Effector memory CD4-positive, alpha-beta T cell (primary cell): ENCODE data around the gene TRAF6.

ENCODE experiments used
- DNase-seq, 3 donors: peaks; one replicate each; pipeline ENCODE4 v3.0.0-alpha.2; 2020
- H3K27ac ChIP-seq: 2 replicates; pipeline ENCODE4 v1.7.0; 2013; ENCODE audit warnings: mild to moderate bottlenecking, low read length, moderate library complexity; ENCODE audit not compliant: insufficient read depth, poor library complexity, severe bottlenecking
- H3K27me3 ChIP-seq: replicated peaks from 2 replicates; pipeline ENCODE4 v1.7.0; 2013; ENCODE audit warnings: mild to moderate bottlenecking, low read length; ENCODE audit not compliant: insufficient read depth, control insufficient read depth, poor library complexity, severe bottlenecking
- H3K36me3 ChIP-seq: 2 replicates; pipeline ENCODE4 v1.7.0; 2013; ENCODE audit warnings: mild to moderate bottlenecking, low read length, moderate library complexity; ENCODE audit not compliant: control insufficient read depth, insufficient read depth
- H3K4me1 ChIP-seq: 2 replicates; pipeline ENCODE4 v1.7.0; 2013; ENCODE audit warnings: low read length, mild to moderate bottlenecking; ENCODE audit not compliant: control insufficient read depth, insufficient read depth, poor library complexity, severe bottlenecking
- H3K4me3 ChIP-seq: 2 replicates; pipeline ENCODE4 v1.7.0; 2013; ENCODE audit warnings: low read length, low read depth, mild to moderate bottlenecking; ENCODE audit not compliant: insufficient read depth, poor library complexity, severe bottlenecking
- H3K9me3 ChIP-seq: 2 replicates; pipeline ENCODE4 v1.7.0; 2013; ENCODE audit warnings: mild to moderate bottlenecking, low read length, moderate library complexity; ENCODE audit not compliant: control insufficient read depth

The TRAF6 gene

DNA sequence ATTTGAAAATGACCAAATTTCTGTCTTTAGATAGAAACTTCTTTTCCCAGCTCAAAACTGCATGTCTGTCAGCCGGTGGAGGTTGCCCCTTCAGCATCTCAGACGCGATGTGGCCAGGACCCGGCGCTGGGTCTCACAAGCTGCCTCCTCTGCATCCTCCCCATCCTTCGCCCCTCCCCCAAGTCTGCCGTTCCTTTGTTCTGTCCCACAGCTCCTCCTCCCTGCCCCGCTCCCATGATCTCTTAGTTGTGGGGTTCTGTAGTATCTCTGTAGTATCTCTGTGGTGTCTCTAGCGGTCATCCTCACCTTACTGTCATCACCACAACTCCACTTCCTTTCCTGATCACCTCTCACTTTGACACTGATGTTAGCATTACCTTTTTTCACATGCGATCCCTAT lies 49.9 kb downstream of the TRAF6 start:
- H3K27ac ChIP-seq: no peak overlapping the region
- no peaks in the 10 kb centered on the region for H3K9me3 ChIP-seq
- H3K27me3 ChIP-seq: no peaks in the 10 kb centered on the region
- no peak overlapping the region for H3K4me3 ChIP-seq
- H3K4me1 ChIP-seq: no peaks in the 10 kb centered on the region
- H3K36me3 ChIP-seq: peaks cover 4% of the 10 kb centered on the region
- no peak for DNase-seq

- no peaks in the 10 kb centered on the region for H3K4me1 ChIP-seq
- no peak for DNase-seq
- no peaks in the 10 kb centered on the region for H3K9me3 ChIP-seq
- no peaks in the 10 kb centered on the region for H3K27me3 ChIP-seq
- H3K27ac ChIP-seq: no peak overlapping the region
- no peak overlapping the region for H3K4me3 ChIP-seq
- peaks cover 4% of the 10 kb centered on the region for H3K36me3 ChIP-seq
Measured at GRCh38 chr11:36459046-36459445, 51.0 kb downstream of the TRAF6 start.

GRCh38 chr11:36458129-36458915 lies 51.8 kb downstream of the TRAF6 start:
- H3K27ac ChIP-seq: no peak overlapping the region
- no peak overlapping the region for H3K4me3 ChIP-seq
- no peaks in the 10 kb centered on the region for H3K9me3 ChIP-seq
- DNase-seq: no peak
- peaks cover 4% of the 10 kb centered on the region for H3K36me3 ChIP-seq
- no peaks in the 10 kb centered on the region for H3K27me3 ChIP-seq
- peaks cover 4% of the 10 kb centered on the region for H3K4me1 ChIP-seq

DNA sequence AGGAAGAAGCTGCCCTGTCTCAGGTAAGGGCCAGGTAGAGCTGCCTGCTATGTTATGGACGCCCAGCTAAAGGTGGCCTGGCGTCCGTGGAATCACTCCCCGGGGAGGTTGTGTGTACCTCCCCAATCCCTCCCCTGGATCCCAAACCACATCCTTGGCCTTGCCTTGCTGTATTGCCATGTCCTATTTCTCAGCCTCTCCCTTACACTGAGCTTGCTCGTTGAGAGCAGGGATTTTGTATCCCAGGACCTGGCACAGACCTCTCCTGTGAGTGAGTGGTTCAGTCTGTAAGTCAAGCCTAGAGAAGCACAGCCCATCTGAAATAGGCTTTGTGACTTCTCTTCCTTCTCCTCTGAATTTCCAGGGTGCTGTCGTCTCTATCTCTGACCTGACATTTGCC lies 53.9 kb downstream of the TRAF6 start:
- peaks cover 24% of the 10 kb centered on the region for H3K4me1 ChIP-seq
- H3K27ac ChIP-seq: no peak overlapping the region
- H3K27me3 ChIP-seq: no peaks in the 10 kb centered on the region
- DNase-seq: no peak
- H3K36me3 ChIP-seq: peaks cover 4% of the 10 kb centered on the region
- H3K4me3 ChIP-seq: no peak overlapping the region
- no peaks in the 10 kb centered on the region for H3K9me3 ChIP-seq

GRCh38 chr11:36455658-36456111 lies 54.4 kb downstream of the TRAF6 start:
- H3K27ac ChIP-seq: no peak overlapping the region
- no peak for DNase-seq
- H3K27me3 ChIP-seq: no peaks in the 10 kb centered on the region
- no peak overlapping the region for H3K4me3 ChIP-seq
- H3K4me1 ChIP-seq: peaks cover 29% of the 10 kb centered on the region
- H3K9me3 ChIP-seq: no peaks in the 10 kb centered on the region
- peaks cover 4% of the 10 kb centered on the region for H3K36me3 ChIP-seq

- no peak for DNase-seq
- Histone ChIP-seq H3K36me3 (peaks cover 4% of the 10 kb centered on the region), H3K27ac (no peak overlapping the region), H3K4me3 (no peak overlapping the region), H3K9me3 (no peaks in the 10 kb centered on the region), H3K4me1 (peaks cover 34% of the 10 kb centered on the region), H3K27me3 (no peaks in the 10 kb centered on the region)
Measured at GRCh38 chr11:36454941-36455631, 55.0 kb downstream of the TRAF6 start.

DNA sequence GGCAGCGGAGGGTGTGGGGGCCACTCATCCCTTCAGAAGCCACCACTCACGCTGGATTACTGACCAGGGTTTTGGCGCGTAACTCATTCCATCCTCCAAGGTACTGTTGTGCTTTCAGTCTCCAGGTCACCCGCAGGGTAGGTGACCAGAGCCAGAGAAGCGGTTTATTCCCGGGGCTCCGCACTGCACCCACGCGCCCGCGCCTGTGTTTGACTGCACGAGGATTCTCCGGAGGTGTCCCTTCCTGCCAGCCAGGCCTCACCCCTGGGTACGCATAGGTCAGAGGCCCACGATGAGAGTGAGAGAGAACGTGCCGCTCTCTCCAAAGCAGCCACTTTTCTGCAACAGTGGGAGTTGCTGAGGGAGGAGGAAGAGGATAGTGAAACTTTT lies 55.5 kb downstream of the TRAF6 start:
- Histone ChIP-seq H3K4me3 (no peak overlapping the region), H3K27ac (no peak overlapping the region), H3K4me1 (peaks cover 38% of the 10 kb centered on the region), H3K9me3 (no peaks in the 10 kb centered on the region), H3K27me3 (no peaks in the 10 kb centered on the region), H3K36me3 (peaks cover 4% of the 10 kb centered on the region)
- DNase-seq: no peak

GRCh38 chr11:36453678-36454077 lies 56.4 kb downstream of the TRAF6 start:
- no peaks in the 10 kb centered on the region for H3K9me3 ChIP-seq
- H3K4me1 ChIP-seq: peaks cover 38% of the 10 kb centered on the region
- DNase-seq: no peak
- no peaks in the 10 kb centered on the region for H3K27me3 ChIP-seq
- peaks cover 4% of the 10 kb centered on the region for H3K36me3 ChIP-seq
- no peak overlapping the region for H3K4me3 ChIP-seq
- no peak overlapping the region for H3K27ac ChIP-seq

GRCh38 chr11:36452961-36453360 lies 57.1 kb downstream of the TRAF6 start:
- H3K36me3 ChIP-seq: peaks cover 4% of the 10 kb centered on the region
- no peak overlapping the region for H3K4me3 ChIP-seq
- DNase-seq: no peak
- no peaks in the 10 kb centered on the region for H3K27me3 ChIP-seq
- peaks cover 38% of the 10 kb centered on the region for H3K4me1 ChIP-seq
- no peaks in the 10 kb centered on the region for H3K9me3 ChIP-seq
- no peak overlapping the region for H3K27ac ChIP-seq

DNA sequence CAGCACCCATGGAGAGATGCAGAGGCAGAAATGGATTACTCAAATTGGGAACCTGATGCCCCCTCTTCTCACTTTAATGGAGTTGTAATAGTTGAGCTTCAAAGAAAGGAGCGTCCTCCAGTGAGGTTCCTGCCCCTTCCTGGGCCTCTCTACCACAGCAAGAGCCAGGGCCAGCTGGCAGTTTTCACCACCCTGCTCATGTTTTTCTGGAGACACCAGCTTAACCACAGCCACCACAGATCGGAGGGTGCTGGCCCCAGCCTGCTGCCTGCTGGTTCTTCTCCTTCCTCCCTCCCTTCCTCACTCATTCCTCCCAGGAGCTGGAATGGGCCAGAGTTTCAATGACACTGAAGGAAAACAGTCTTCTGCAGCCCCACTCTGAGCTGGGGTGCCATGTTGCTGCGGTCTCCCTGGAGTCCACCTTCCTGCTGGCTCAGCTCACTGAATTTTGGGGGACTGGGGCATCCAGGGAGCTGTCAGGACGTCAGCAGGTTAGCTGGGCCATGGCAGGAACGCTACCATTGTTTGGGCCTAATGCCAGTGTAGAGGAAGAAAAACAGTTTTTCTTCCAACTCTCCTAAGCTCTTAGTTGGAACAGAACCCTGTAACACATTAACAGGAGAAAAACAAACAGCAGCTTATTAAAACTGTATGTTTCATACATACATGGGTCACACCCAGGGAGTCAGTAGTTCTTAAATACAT lies 57.7 kb downstream of the TRAF6 start:
- Histone ChIP-seq H3K27ac (no peak overlapping the region), H3K9me3 (no peaks in the 10 kb centered on the region), H3K4me1 (peaks cover 38% of the 10 kb centered on the region), H3K36me3 (peaks cover 4% of the 10 kb centered on the region), H3K27me3 (no peaks in the 10 kb centered on the region), H3K4me3 (no peak overlapping the region)
- DNase-seq: no peak
